ENCODE measurements around the gene MAVS.
"Not testable (repeated sequence)": the region's sequence is repeated elsewhere in the genome, so short reads cannot be mapped to it uniquely, and the experiment has no call there.

MAVS gene

DNA sequence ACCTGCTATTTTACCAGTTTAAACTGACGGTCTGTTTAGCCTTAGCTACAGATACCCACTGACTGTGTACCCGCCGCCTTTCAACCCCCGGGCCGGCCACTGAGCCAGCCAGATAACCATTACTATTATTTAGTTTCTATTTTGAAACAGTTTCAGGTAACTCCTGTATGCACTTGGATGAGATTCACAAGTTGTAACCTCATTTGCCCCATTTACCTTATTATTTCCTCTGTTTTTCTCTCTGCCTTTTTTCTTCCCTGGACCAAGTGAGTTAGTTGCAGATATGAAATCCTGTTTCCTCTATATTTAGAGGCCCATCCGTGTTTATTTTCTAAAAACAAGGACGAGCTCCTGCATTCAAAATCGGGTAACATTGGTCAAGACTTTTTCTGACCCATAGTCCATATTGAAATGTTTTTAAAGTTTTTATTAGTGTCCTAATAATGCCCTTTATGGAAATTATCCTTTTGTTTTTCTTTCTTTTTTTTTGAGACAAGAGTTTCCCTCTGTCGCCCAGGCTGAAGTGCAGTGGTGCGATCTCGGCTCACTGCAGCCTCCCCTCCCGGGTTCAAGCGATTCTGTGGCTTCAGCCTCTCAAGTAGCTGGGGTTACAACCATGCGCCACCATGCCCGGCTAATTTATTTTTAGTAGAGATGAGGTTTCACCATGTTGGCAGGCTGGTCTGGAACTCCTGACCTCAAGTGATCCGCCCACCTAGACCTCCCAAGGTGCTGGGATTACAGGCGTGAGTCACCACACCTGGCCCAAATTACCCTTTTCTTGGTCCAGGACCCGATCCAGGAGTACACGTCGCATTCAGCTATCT lies 25.5 kb upstream of the MAVS start:
- peak overlapping the region; percentile 92 for H3K27ac Mint-ChIP-seq
- no peaks in the 10 kb centered on the region for H3K9me3 Mint-ChIP-seq
- peak overlapping the region; percentile 83 for H3K4me3 Mint-ChIP-seq
- H3K27me3 Mint-ChIP-seq, result no peaks in the 10 kb centered on the region
- peaks cover 48% of the 10 kb centered on the region for H3K4me1 Mint-ChIP-seq
- CTCF ChIA-PET, result interaction anchor here (0.7 to 3.8 kb wide), 21 partner anchors 9 to 244 kb away, joined by 3 to 52 read pairs (median 4); partner anchors contain the start of genes ADISSP, CDC25B, CENPB and SPEF1
- H3K36me3 Mint-ChIP-seq, result peaks cover 17% of the 10 kb centered on the region
- no peak for DNase-seq

DNA sequence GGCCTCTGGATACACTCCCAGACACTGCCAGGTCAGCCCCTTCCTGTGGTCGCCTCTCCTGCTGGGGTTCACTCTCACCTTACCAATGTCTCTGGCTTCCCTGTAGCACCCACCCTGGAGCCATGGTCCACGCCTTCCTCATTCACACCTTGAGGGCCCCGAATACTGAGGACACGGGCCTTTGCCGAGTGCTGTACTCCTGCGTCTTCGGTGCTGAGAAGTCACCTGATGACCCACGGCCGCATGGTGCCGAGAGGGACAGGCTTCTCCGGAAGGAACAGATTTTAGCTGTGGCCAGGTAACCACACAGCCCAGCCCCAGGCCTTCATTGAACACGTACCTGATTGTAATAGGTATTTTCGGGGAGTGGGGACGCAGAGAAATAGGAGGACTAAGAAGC lies 24.6 kb upstream of the MAVS start:
- Mint-ChIP-seq H3K36me3 (peaks cover 22% of the 10 kb centered on the region), H3K27ac (peak overlapping the region; percentile 92), H3K4me3 (peak overlapping the region; percentile 83), H3K9me3 (no peaks in the 10 kb centered on the region), H3K4me1 (peaks cover 40% of the 10 kb centered on the region), H3K27me3 (no peaks in the 10 kb centered on the region)
- DNase-seq, result no peak
- CTCF ChIA-PET, result interaction anchor here (3.6 kb wide), 1 partner anchor 33 kb away, joined by 18 read pairs; no protein-coding TSS in a partner anchor

DNA sequence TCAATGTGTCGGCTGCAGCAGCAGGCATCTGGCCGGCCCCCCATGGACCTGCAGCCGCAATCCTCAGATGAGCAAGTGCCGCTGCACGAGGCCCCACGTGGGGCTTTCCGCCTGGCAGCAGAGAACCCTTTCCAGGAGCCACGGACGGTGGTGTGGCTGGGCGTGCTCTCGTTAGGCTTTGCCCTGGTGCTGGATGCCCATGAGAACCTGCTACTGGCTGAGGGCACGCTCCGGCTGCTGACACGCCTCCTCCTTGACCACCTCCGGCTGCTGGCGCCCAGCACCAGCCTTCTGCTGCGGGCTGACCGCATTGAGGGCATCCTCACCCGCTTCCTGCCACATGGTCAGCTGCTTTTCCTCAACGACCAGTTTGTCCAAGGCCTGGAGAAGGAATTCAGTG lies 22.8 kb upstream of the MAVS start:
- CTCF ChIA-PET, result interaction anchor here (1.3 kb wide), 1 partner anchor 31 kb away, joined by 4 read pairs; no protein-coding TSS in a partner anchor
- no peaks in the 10 kb centered on the region for H3K27me3 Mint-ChIP-seq
- no peak overlapping the region for H3K27ac Mint-ChIP-seq
- peaks cover 24% of the 10 kb centered on the region for H3K4me1 Mint-ChIP-seq
- H3K9me3 Mint-ChIP-seq, result no peaks in the 10 kb centered on the region
- no peak for DNase-seq
- no peak overlapping the region for H3K4me3 Mint-ChIP-seq
- peaks cover 24% of the 10 kb centered on the region for H3K36me3 Mint-ChIP-seq

DNA sequence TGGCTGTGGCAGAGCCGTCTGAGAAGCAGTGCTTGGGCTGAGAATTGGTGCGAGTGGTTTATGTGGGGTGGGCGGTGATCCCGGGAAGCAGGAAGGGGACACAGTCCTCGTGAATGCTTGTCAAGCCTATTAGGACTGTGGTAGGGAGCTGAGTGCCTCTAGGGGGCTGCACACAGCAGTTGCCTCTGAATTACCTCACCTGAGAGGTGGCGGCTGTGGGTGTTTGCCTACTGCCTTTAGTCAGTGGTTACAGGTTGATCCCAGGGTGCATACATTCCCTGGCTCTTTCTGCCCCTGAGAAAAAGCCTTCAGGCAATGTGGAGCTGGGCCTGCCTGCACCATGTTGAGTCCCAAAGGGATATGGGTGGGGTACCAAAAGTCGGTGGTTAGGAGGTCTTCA lies 21.1 kb upstream of the MAVS start:
- Mint-ChIP-seq H3K27me3 (no peaks in the 10 kb centered on the region), H3K4me1 (peaks cover 13% of the 10 kb centered on the region), H3K36me3 (peaks cover 29% of the 10 kb centered on the region), H3K9me3 (no peaks in the 10 kb centered on the region), H3K4me3 (no peak overlapping the region), H3K27ac (no peak overlapping the region)
- CTCF ChIA-PET, result interaction anchor here (0.6 kb wide), 1 partner anchor 71 kb away, joined by 3 read pairs; no protein-coding TSS in a partner anchor
- no peak for DNase-seq

DNA sequence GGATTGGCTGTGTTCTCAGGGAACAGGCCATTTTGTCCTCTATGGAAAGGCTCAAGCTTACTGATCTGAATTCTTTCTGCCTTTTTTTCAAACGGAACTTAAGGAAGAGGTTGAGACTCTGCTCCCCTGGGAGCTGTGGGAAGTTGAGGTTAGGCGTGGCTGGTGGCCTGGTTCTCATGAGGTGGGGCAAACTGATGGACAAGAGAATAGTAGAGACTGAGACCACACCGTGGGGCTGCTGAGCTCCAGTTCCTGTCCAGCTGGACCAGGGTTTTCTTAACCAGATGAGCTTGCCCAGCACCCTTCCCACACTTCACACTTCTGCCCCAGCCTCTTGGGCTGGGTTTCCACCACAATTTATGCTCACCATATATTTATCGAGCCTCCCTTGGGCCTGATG lies 20.2 kb upstream of the MAVS start:
- CTCF ChIA-PET, result interaction anchor here (1.1 kb wide), 1 partner anchor 29 kb away, joined by 3 read pairs; no protein-coding TSS in a partner anchor
- Mint-ChIP-seq H3K4me3 (no peak overlapping the region), H3K27ac (no peak overlapping the region), H3K36me3 (peaks cover 26% of the 10 kb centered on the region), H3K9me3 (no peaks in the 10 kb centered on the region), H3K27me3 (no peaks in the 10 kb centered on the region), H3K4me1 (peaks cover 6% of the 10 kb centered on the region)
- DNase-seq, result no peak

DNA sequence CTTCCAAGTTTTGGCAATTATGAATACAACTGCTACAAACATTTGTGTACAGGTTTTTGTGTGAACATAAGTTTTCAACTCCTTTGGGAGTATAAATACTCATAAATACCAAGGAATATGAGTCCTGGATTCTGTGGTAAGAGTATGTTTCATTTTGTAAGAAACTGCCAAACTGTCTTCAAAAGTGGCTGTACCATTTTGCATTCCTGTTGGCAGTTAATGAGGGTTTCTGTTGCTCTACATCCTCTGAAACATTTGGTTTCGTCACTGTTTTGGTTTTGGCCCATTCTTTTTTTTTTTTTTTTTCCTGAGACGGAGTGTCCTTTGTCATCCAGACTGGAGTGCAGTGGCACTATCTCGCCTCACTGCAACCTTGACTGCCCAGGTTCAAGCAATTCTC lies 17.8 kb upstream of the MAVS start:
- DNase-seq, result no peak
- H3K27me3 Mint-ChIP-seq, result no peaks in the 10 kb centered on the region
- H3K9me3 Mint-ChIP-seq, result no peaks in the 10 kb centered on the region
- CTCF ChIA-PET, result interaction anchor here (0.7 kb wide), 1 partner anchor 228 kb away, joined by 3 read pairs; no protein-coding TSS in a partner anchor
- H3K4me1 Mint-ChIP-seq, result no peaks in the 10 kb centered on the region
- H3K36me3 Mint-ChIP-seq, result peaks cover 18% of the 10 kb centered on the region
- no peak overlapping the region for H3K27ac Mint-ChIP-seq
- H3K4me3 Mint-ChIP-seq, result no peak overlapping the region

DNA sequence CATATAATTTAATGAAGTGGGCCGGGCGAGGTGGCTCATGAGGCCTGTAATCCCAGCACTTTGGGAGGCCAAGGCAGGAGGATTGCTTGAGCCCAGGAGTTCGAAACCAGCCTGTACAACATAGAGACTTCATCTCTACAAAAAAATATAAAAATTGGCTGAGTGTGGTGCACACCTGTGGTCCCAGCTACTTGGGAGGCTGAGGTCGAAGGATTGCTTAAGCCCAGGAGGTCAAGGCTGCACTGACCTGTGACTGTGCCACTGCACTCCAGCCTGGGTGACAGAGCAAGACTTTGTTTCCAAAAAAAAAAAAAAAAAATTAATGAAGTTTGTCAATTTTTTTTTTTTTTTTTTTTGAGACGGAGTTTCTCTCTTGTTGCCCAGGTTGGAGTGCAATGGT lies 16.7 kb upstream of the MAVS start:
- H3K9me3 Mint-ChIP-seq, H3K27me3 Mint-ChIP-seq, H3K27ac Mint-ChIP-seq, DNase-seq, H3K4me1 Mint-ChIP-seq, H3K4me3 Mint-ChIP-seq: not testable (repeated sequence)
- CTCF ChIA-PET, result interaction anchor here (1.3 kb wide), 1 partner anchor 9 kb away, joined by 4 read pairs; no protein-coding TSS in a partner anchor
- peaks cover 16% of the 10 kb centered on the region for H3K36me3 Mint-ChIP-seq

DNA sequence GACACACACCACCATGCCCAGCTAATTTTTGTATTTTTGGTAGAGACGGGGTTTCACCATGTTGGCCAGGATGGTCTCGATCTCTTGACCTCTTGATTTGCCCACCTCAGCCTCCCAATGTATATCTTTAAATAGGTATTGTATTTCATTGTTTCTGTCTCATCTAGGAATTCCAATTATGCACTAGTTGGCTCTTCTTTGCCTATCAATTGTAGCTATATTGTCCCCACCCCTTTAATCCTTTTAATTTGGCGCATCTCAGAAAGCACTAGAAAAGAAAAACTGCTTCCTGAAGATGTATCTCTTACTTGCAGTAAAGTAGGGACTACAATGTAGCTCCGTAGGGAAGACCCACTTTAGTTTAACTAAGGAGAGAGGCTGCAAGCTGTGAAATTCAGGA lies 10.5 kb upstream of the MAVS start:
- Mint-ChIP-seq H3K4me1 (peaks cover 21% of the 10 kb centered on the region), H3K27ac (no peak overlapping the region), H3K36me3 (no peaks in the 10 kb centered on the region), H3K27me3 (no peaks in the 10 kb centered on the region), H3K9me3 (no peaks in the 10 kb centered on the region), H3K4me3 (no peak overlapping the region)
- CTCF ChIA-PET, result interaction anchor here (2.0 kb wide), 1 partner anchor 16 kb away, joined by 9 read pairs; the partner anchor contains the start of gene AP5S1
- DNase-seq, result no peak

DNA sequence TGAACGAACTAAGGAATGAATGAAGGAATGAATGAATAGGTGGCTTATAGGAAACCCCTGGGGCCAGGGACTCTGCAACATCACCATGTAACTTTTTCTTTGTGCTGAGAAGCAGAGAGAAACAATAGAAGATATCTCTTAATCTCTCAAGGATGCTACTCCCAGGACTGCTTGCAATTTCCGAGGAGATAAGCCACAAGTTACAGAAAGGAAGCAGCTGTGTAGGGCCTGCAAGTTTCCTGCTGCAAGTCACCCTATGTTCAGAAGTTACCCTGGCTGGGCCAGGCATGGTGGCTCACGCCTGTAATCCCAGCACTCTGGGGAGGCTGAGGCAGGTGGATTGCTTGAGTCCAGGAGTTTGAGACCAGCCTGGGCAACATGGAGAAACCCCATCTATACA lies 7.3 kb upstream of the MAVS start:
- no peak for DNase-seq
- Mint-ChIP-seq H3K36me3 (no peaks in the 10 kb centered on the region), H3K27me3 (no peaks in the 10 kb centered on the region), H3K27ac (peak overlapping the region; percentile 26), H3K9me3 (no peaks in the 10 kb centered on the region), H3K4me3 (no peak overlapping the region), H3K4me1 (peaks cover 21% of the 10 kb centered on the region)
- CTCF ChIA-PET, result interaction anchor here (2.3 kb wide), 1 partner anchor 20 kb away, joined by 10 read pairs; the partner anchor contains the start of gene AP5S1

DNA sequence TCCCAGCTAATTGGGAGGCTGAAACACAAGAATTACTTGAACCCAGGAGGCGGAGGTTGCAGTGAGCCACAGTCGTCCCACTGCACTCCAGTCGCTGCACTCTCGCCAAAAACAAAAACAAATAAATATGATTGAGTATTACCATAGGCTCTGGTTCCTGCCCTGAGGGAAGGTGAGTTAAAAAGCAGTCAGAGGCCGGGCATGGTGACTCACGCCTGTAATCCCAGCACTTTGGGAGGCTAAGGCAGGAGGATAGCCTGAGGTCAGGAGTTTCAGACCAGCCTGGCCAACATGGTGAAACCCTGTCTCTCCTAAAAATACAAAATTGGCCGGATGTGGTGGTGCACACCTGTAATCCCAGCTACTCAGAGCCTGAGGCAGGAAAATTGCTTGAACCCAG lies 6.4 kb upstream of the MAVS start:
- CTCF ChIA-PET, result interaction anchor here (0.9 to 2.3 kb wide), 2 partner anchors 15 to 21 kb away, joined by 3 to 10 read pairs; partner anchors contain the start of gene AP5S1
- H3K4me1 Mint-ChIP-seq, result peaks cover 21% of the 10 kb centered on the region
- not testable (repeated sequence) for H3K27me3 Mint-ChIP-seq, H3K4me3 Mint-ChIP-seq, DNase-seq, H3K27ac Mint-ChIP-seq, H3K9me3 Mint-ChIP-seq, H3K36me3 Mint-ChIP-seq

DNA sequence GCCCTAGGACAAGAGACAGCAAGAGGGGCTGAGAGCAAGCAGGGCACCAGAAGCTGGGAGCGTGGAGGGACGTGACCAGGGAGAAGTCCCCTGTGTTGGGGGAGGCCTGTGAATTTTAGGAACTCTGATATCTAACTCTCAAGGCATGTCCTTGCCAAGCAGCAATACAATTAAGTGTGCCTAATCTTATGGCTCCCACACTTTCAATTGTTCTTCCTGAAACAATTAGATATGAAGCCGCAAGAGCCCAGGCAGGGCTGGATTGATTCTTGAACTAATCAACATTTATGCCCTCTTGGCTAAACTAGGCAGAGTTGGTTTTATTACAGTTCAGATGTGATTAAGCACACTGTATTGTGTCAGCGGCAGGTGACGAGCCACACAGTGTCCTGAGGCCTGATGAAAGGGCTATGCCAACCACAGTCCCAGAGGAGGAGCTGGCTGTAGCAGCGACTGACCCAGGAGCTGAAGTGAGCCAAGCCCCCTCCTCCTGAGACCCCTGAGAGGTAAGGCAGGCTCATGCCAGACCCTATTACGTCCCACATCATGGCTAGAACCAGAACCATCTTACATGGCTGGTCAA lies 4.2 kb upstream of the MAVS start:
- Mint-ChIP-seq H3K4me1 (peaks cover 32% of the 10 kb centered on the region), H3K27me3 (no peaks in the 10 kb centered on the region), H3K27ac (peak overlapping the region; percentile 14), H3K9me3 (no peaks in the 10 kb centered on the region), H3K36me3 (peaks cover 1% of the 10 kb centered on the region), H3K4me3 (no peak overlapping the region)
- no peak for DNase-seq
- CTCF ChIA-PET, result interaction anchor here (1.1 to 2.2 kb wide), 2 partner anchors 21 to 24 kb away, joined by 3 to 5 read pairs; no protein-coding TSS in a partner anchor

DNA sequence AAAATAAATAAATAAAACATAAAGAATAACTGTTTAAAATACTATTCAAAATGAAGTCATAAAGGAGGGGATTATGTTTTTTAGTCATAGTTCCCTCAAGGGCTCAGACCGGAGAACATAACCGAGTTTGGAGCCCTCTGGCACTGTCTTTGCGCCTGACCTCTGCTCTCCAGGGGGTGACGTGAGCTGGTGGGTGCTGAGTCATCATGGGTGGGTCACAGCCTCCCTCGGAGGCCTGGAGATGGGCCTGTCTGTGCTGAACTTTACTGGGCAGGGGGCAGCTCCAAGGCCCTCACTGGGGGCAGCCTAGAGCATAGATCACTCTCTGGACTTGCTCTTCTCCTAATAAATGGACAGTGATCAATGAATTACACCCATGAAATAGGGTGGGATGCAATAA lies 3.1 kb upstream of the MAVS start:
- Mint-ChIP-seq H3K36me3 (peaks cover 4% of the 10 kb centered on the region), H3K9me3 (no peaks in the 10 kb centered on the region), H3K4me3 (no peak overlapping the region), H3K27ac (no peak overlapping the region), H3K27me3 (no peaks in the 10 kb centered on the region), H3K4me1 (peaks cover 40% of the 10 kb centered on the region)
- CTCF ChIA-PET, result interaction anchor here (2.2 kb wide), 1 partner anchor 25 kb away, joined by 5 read pairs; no protein-coding TSS in a partner anchor
- no peak for DNase-seq

DNA sequence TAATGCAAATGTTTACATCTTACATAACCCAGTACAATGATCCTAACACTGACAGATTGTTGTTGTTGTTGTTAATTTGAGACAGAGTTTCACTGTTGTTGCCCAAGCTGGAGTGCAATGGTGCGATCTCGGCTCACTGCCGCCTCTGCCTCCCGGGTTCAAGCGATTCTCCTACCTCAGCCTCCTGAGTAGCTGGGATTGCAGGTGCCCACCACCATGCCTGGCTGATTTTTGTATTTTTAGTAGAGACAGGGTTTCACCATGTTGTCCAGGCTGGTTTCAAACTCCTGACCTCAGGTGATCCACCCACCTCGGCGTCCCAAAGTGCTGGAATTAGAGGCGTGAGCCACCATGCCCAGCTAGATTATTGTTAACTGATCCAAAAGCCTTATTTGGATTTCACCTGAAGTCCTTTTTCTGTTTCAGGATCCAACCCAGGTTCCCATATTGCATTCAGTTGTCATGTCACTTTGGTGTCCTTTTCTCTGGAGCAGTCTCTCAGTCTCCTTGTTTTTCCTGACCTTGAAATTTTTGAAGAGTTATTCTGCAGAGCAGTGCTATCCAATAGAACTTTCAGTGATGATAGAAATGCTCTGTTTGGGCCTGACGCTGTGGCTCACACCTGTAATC lies 2.5 kb upstream of the MAVS start:
- DNase-seq, H3K27me3 Mint-ChIP-seq, H3K27ac Mint-ChIP-seq, H3K9me3 Mint-ChIP-seq, H3K36me3 Mint-ChIP-seq, H3K4me3 Mint-ChIP-seq: not testable (repeated sequence)
- peaks cover 40% of the 10 kb centered on the region for H3K4me1 Mint-ChIP-seq
- CTCF ChIA-PET, result interaction anchor here (1.9 to 2.2 kb wide), 2 partner anchors 24 to 26 kb away, joined by 5 to 7 read pairs; partner anchors contain the start of gene AP5S1

DNA sequence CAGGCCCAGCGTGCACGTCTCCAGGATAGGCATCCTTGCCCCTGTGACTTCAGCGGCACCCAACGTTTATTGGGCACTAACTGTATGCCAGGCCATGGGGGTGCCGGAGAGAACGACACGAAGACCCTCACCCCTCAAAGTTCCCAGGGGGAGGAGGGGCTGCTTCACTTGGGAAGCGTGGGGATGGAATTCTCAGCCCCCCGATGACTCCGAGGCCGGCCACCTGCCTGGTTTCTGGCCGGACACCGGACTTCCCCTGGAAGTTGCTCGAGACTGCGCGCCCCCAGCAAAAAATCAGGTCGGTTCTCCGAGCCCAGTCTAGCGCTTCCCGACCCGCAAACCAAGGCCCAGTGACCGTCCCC lies 275 bp upstream of the MAVS start:
- Mint-ChIP-seq H3K9me3 (no peaks in the 10 kb centered on the region), H3K4me3 (peak overlapping the region; percentile 84)
- CTCF ChIA-PET, result interaction anchor here (1.1 kb wide), 1 partner anchor 8 kb away, joined by 4 read pairs; no protein-coding TSS in a partner anchor

More for the DNA sequence above, 275 bp upstream of the MAVS start:
- DNase-seq, result no peak
- no peaks in the 10 kb centered on the region for H3K27me3 Mint-ChIP-seq
- peaks cover 10% of the 10 kb centered on the region for H3K36me3 Mint-ChIP-seq
- peaks cover 25% of the 10 kb centered on the region for H3K4me1 Mint-ChIP-seq
- H3K27ac Mint-ChIP-seq, result peak overlapping the region; percentile 88

Data from activated naive CD4-positive, alpha-beta T cell treated with anti-CD3 and anti-CD28 coated beads, Interleukin-2, amount 10 ng/mL, durations not matched to agents 7 days and 5 days (primary cell).